ENCODE measurements around the gene PLAA.

- TF ChIP-seq CTCF (IDR thresholded peaks at IDR 0.05) (peak in 3 of 4 experiments; percentile 15 to 46 (median 27)), POLR2AphosphoS5 (IDR thresholded peaks at IDR 0.05) (peak; percentile 86 to 93 (median 91)), EP300 (IDR thresholded peaks at IDR 0.05) (peak in 1 of 4 donors; percentile 35)
Measured at GRCh38 chr9:26892251-26893029, 54.6 kb downstream of the PLAA start, which contains the start of gene CAAP1.

All from sigmoid colon (tissue), 4 donors.